Erythroblast (primary cell): ENCODE results near the gene CYFIP2.
A peak's percentile ranks its signal among the peaks of the same experiment; 100 is the strongest.

Source experiments
- DNase-seq, 2 experiments: peaks; one replicate each; lab custom pipeline; 2025; lab: John Stamatoyannopoulos, UW
- GATA1 ChIP-seq: IDR thresholded peaks from 2 replicates; pipeline ENCODE4 v1.6.1; 2011; ENCODE audit warnings: low read depth, mild to moderate bottlenecking, control low read depth, low read length, moderate library complexity
- POLR2A ChIP-seq: IDR thresholded peaks from 2 replicates; pipeline ENCODE4 v1.6.1; 2011; ENCODE audit warnings: mild to moderate bottlenecking, low read length

The CYFIP2 gene

GRCh38 chr5:157245476-157245875 is 20.4 kb upstream of the CYFIP2 start:
- peak in 1 of 2 experiments; percentile 54 for DNase-seq
- TF ChIP-seq GATA1 (no peak), POLR2A (no peak)

DNA sequence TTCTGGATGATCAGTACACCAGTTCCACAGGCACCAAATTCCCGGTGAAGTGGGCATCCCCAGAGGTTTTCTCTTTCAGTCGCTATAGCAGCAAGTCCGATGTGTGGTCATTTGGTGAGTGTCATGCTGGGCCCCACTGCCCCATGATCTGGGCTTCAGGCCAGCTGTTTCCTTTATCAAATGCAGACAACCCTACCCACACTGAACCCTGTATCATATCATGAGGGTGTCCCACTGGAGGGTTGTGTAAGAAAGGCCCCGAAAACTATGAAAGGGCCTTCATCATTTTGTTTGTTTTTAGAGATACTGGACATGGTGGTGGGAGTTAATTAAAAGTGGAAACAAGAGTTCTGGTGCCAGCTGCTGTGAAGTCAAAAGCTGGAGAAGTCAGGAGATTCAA is 20.0 kb upstream of the CYFIP2 start:
- peak; percentile 81 to 91 for DNase-seq
- TF ChIP-seq GATA1 (no peak), POLR2A (no peak)

- DNase-seq: no peak
- no peak for TF ChIP-seq GATA1
- no peak for TF ChIP-seq POLR2A
Measured at GRCh38 chr5:157247267-157247666, 18.7 kb upstream of the CYFIP2 start.

DNA sequence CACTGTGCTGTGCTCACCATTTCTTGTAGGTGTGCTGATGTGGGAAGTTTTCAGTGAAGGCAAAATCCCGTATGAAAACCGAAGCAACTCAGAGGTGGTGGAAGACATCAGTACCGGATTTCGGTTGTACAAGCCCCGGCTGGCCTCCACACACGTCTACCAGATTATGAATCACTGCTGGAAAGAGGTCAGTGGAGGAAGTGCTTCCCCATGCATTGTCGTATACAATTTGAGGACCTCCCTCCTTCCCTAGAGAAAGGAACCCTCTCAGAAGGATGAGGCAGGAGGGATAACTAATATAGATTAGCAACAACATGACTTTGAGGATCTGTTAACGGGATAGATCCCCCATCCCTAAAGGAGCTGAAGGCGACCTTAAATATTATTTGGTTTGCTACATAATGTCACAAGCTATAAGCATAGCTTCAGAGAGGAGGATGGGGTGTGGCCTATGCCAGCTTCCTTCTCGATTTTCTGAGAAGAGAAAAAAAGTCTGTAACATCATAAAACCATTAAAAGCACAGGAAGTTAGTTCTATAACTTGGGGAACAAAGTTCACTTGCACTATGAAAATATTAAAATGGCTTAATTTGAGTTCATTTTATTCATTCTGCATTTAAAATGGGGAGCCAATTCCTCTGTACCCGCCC is 17.0 kb upstream of the CYFIP2 start:
- no peak for DNase-seq
- no peak for TF ChIP-seq GATA1

DNA sequence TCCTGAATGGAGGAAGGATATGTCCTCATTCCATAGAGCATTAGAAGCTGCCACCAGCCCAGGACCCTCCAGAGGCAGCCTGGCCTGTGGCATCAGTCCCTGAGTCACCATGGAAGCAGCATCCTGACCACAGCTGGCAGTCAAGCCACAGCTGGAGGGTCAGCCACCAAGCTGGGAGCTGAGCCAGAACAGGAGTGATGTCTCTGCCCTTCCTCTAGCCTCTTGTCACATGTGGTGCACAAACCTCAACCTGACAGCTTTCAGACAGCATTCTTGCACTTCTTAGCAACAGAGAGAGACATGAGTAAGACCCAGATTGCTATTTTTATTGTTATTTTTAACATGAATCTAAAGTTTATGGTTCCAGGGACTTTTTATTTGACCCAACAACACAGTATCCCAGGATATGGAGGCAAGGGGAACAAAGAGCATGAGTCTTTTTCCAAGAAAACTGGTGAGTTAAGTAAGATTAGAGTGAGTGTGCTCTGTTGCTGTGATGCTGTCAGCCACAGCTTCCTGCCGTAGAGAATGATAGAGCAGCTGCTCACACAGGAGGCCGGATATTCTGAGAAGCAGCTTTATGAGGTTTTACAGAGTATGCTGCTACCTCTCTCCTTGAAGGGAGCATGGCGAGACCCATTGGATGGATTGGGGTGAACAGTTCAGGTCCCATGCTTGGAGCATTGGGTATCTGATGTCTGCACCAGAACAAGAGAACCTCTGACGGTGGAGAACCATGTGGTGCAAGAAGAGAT is 13.0 kb upstream of the CYFIP2 start:
- no peak for TF ChIP-seq POLR2A
- TF ChIP-seq GATA1: no peak
- DNase-seq: no peak

DNA sequence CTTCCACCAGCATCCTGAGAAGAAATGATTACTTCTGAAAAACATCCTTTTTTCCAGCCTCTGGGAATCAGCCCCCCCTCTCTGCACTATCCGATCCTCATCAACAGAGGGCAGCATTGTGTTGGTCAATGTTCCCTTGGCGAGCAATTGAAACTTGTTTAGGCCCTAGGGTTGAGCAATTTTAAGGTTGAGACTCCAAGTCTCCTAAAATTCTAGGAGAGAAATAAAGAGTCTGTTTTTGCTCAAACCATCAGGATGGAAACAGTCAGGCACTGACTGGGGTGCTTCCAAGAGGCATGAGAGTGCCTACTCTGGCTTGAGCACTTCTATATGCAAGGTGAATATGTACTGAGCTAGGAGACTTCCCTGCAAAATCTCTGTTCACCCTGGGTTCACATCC is 12.4 kb upstream of the CYFIP2 start:
- DNase-seq: peak; percentile 33 to 62
- no peak for TF ChIP-seq POLR2A

- TF ChIP-seq POLR2A (no peak), GATA1 (no peak)
Measured at GRCh38 chr5:157258450-157258849, 7.5 kb upstream of the CYFIP2 start.

GRCh38 chr5:157259699-157260098 is 6.2 kb upstream of the CYFIP2 start:
- DNase-seq: no peak
- TF ChIP-seq POLR2A (no peak), GATA1 (no peak)

More at GRCh38 chr5:157258450-157258849, 7.5 kb upstream of the CYFIP2 start:
- DNase-seq: no peak

GRCh38 chr5:157263496-157264090 is 2.3 kb upstream of the CYFIP2 start:
- no peak for DNase-seq

GRCh38 chr5:157266286-157267007 is 524 bp downstream of the CYFIP2 start:
- DNase-seq: peak in 1 of 2 experiments; percentile 39
- no peak for TF ChIP-seq POLR2A
- TF ChIP-seq GATA1: no peak

More at GRCh38 chr5:157263496-157264090, 2.3 kb upstream of the CYFIP2 start:
- TF ChIP-seq GATA1 (no peak), POLR2A (no peak)

- no peak for DNase-seq
- TF ChIP-seq GATA1: no peak
- TF ChIP-seq POLR2A: no peak
Measured at GRCh38 chr5:157267025-157267424, 1.1 kb downstream of the CYFIP2 start.

- DNase-seq: no peak
- TF ChIP-seq POLR2A (no peak), GATA1 (no peak)
Measured at GRCh38 chr5:157267761-157268480, 2.0 kb downstream of the CYFIP2 start.

GRCh38 chr5:157269165-157269671 is 3.3 kb downstream of the CYFIP2 start:
- DNase-seq: no peak
- TF ChIP-seq GATA1: no peak
- TF ChIP-seq POLR2A: no peak
